Thyroid gland (tissue), 4 donors: ENCODE measurements around the gene PLCL1.

Source experiments
- CTCF ChIP-seq, 6 experiments: fragments of 200-600 bp in 3 of 6; fragments of 450-650 bp in 3 of 6; sonication (generic) in 3 of 6; IDR thresholded peaks; one replicate each; pipeline ENCODE4 v1.5.1; 2016 to 2019; ENCODE audit warnings: antibody characterized with exemption in 6 of 6, mild to moderate bottlenecking in 2 of 6, inconsistent platforms in 1 of 6, moderate library complexity in 1 of 6
- POLR2A ChIP-seq, 2 donors: fragments of 450-650 bp; IDR thresholded peaks; one replicate each; pipeline ENCODE4 v1.6.1; 2017; ENCODE audit warnings: antibody characterized with exemption in 2 of 2, mild to moderate bottlenecking in 2 of 2, moderate library complexity in 1 of 2

- TF ChIP-seq CTCF (IDR thresholded peaks at IDR 0.05) (no peak), POLR2A (IDR thresholded peaks at IDR 0.05) (no peak)
Observed at GRCh38 chr2:198161151-198161550, 356.8 kb downstream of the PLCL1 start.
